Adrenal gland (tissue), 5 donors: ENCODE data around the gene VASH1.

Experiments used
- CTCF ChIP-seq, 6 experiments: fragments of 450-650 bp in 4 of 6; fragments of 200-600 bp in 2 of 6; sonication (generic) in 1 of 6; IDR thresholded peaks; 1 replicate in 5 of 6; 2 replicates in 1 of 6; pipeline versions ENCODE4 v1.5.1 to v1.8.0; 2016 to 2021; ENCODE audit warnings: antibody characterized with exemption in 6 of 6, mild to moderate bottlenecking in 2 of 6, moderate library complexity in 1 of 6
- POLR2A ChIP-seq, 2 donors: fragments of 450-650 bp; IDR thresholded peaks; one replicate each; pipeline ENCODE4 v1.6.1; 2017; ENCODE audit warnings: antibody characterized with exemption in 2 of 2, mild to moderate bottlenecking in 2 of 2, moderate library complexity in 1 of 2
- donor health status: DM: no; HTN: no; CAD: no.

- TF ChIP-seq CTCF (IDR thresholded peaks at IDR 0.05), result no peak
- TF ChIP-seq POLR2A (IDR thresholded peaks at IDR 0.05), result no peak
These were observed 21.8 kb downstream of the VASH1 start for GRCh38 chr14:76782885-76783566.
